NCI-H128 (cell line): ENCODE results near the gene MBTD1.
"Not testable (repeated sequence)": the region's sequence is repeated elsewhere in the genome, so short reads cannot be mapped to it uniquely, and the experiment has no call there.

Source experiments
- DNase-seq: peaks from one replicate; lab custom pipeline; 2025; ENCODE audit not compliant: unreplicated experiment; lab: John Stamatoyannopoulos, UW

The MBTD1 gene

DNA sequence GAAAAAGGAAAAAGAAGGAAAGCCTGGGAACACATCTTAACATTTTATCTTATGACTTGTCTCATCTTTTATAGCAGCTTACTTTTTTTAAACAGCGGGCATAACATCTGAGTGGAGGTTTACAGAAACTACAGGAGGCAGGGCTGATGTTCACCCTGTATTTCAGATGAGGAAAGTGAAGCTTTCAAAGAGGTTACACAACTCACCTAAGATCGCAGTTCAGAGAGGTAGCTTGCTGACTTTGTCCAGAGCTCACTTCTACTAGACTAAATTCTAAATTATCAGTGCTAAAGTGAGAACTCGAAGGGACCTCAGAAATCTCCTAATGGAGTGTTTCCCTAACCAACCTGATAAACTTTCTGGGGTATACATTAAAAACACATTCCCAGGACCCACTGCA is 3.7 kb downstream of the MBTD1 start:
- DNase-seq = no peak

- no peak for DNase-seq
Measured at GRCh38 chr17:51255673-51256072, 4.2 kb downstream of the MBTD1 start.

- DNase-seq = no peak
Measured at GRCh38 chr17:51251010-51251409, 8.8 kb downstream of the MBTD1 start.

GRCh38 chr17:51250314-51250840 is 9.5 kb downstream of the MBTD1 start:
- no peak for DNase-seq

DNA sequence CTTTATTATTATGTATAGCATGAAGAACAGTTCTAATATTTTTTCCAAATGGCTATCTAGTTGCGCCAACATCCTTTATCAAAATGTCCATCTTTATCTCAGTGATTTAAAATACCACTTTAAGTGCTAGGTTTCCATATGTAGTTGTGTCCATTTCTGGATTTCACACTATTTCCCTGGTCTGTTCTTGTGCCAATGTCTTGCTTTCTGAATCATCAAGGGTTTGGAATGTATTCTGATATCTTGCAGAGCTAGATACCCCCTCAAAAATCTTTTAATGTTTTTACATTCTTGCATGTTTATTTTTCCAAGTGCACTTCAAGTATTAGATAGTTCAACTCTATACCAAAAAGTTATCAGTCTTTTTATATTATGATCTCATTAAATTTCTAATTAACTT is 14.3 kb downstream of the MBTD1 start:
- no peak for DNase-seq

DNA sequence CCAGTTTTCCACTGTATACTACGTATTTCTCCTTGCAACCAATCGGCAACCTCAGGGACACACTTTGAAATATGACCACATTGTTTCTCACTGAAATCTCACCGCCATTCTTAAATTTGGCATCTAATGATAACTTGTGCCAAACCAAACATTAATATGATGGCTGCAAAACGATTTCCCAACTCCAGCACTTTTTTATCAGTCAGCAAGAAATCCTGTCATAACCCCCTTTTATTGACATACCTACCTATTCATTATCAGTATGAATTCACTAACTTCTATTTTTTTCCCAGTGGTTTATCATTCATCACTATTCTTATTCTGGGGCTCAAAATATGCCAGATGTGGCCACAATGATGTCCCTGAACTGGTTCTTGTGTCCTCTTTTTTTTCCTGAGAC is 15.8 kb downstream of the MBTD1 start:
- DNase-seq = no peak

DNA sequence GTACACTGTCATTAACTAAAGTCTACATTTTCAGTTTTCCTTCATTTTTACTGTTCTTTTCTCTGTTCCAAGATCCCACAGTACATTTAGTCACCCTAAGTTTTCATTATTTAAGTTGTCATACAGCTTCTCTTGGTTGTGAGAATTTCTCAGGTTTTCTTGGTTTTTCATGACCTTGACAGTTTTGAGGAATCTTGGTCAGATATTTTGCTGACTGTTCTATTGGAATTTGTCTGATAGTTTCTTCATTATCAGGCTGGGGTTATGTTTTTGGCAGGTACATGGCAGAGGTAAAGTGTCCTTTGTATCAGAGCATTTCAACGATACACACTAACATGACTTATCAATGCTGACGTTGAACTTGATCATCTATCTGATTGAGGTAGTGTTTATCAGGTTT is 19.6 kb downstream of the MBTD1 start:
- no peak for DNase-seq

- DNase-seq = no peak
Measured at GRCh38 chr17:51238255-51238887, 21.5 kb downstream of the MBTD1 start.

GRCh38 chr17:51234162-51234561 is 25.7 kb downstream of the MBTD1 start:
- DNase-seq = no peak

- no peak for DNase-seq
Measured at GRCh38 chr17:51231999-51232398, 27.9 kb downstream of the MBTD1 start.

DNA sequence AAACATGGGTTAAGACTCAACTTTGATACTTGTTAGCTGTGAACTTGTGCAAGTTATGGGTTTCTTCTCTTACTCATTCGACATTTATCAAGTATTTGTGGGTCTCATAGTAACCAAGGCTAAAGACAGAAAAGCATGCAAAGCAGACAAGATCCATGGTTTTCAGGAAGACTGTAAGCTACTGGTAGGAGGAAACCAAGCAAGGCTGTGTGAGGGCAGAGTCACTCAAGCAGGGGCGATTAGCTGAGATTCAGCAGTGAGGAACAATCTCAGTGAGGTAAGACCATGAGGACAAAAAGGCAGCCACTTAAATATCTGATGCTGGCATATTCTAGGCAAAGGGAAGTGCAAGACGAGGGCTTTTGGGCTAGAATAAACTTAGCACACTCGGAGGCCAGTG is 29.5 kb downstream of the MBTD1 start:
- no peak for DNase-seq

DNA sequence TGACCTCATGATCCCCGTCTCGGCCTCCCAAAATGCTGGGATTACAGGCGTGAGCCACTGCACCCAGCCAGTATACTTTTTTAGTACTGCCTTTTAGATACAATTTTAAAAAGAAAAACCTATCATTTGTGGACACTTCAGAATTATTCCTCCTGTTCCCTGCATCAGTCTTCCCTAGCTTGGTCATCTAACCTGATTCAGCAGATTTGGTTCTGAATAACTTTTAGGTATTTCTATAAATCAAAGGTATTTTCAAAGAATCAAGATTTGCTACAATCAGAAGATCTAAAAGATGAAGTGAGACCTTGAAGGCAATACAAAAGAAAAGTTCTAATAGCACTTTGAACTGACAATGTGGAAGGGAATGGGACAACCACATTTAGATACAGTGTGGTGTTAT is 30.0 kb downstream of the MBTD1 start:
- DNase-seq = no peak

DNA sequence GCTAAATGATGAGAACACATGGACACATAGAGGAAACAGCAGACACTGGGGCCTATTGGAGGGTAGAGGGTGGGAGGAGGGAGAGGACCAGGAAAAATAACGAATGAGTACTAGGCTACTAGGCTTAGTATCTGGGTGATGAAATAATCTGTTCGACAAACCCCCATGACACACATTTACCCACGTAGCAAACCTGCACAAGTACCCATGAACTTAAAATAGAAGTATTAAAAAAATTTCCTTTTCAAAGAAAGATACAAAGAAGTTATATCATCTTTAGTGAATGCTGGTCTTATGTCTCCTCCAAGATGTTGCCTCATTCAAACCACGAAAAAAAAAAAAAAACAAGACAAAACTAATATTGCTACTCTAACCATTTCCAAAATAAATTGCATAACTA is 31.7 kb downstream of the MBTD1 start:
- DNase-seq = no peak

DNA sequence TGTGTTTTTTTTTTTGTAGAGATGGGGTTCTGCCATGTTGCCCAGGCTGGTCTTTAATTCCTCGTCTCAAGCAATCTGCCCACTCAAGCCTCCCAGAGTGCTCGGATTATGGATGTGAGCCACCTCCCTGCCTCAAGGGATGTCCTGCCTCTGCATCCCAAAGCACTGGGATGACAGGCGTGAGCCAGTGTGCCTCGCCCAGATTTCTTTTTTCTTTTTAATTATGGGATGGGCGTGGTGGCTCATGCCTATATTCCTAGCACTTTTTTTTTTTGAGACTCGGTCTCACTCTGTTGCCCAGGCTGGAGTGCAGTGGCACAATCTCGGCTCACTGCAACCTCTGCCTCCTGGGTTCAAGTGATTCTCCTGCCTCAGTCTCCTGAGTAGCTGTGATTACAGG is 34.3 kb downstream of the MBTD1 start:
- DNase-seq = not testable (repeated sequence)

GRCh38 chr17:51224402-51225262 is 35.2 kb downstream of the MBTD1 start:
- DNase-seq = no peak

- DNase-seq = no peak
Measured at GRCh38 chr17:51221322-51221721, 38.5 kb downstream of the MBTD1 start.

DNA sequence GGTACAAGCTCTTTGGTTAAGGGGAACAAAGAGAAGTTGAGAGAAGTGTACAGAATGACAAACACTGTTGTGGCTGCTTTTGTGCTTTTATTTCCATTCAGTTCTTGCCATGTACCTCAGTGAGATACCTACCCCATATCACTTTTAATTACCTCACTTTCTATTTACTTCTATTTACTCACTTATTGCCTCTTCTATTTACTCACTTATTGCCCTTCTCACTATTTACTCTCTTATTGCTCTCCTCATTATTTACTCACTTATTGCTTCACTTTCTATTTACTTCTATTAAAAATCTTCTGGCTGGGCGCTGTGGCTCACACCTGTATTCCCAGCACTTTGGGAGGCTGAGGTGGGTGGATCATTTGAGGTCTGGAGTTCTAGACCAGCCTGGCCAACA is 41.9 kb downstream of the MBTD1 start:
- DNase-seq = no peak

- DNase-seq = no peak
Measured at GRCh38 chr17:51214920-51215319, 44.9 kb downstream of the MBTD1 start.

GRCh38 chr17:51203838-51204237 is 56.0 kb downstream of the MBTD1 start:
- no peak for DNase-seq

DNA sequence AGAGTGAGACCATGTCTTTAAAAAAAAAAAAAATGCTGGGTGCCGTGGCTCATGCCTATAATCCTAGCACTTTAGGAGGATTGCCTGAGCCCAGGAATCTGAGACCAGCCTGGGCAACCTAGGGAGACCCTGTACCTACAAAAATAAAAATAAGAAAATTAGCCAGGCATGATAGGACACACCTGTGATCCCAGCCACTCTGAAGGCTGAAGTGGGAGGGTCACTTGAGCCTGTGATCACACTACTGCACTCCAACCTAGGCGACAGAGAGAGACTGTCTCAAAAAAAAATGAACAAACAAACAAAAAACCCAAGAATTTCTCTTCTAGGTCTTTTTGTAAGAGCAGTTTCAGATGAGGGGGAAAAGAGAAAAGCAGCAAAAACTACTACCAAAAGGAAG is 59.0 kb downstream of the MBTD1 start:
- DNase-seq = no peak

DNA sequence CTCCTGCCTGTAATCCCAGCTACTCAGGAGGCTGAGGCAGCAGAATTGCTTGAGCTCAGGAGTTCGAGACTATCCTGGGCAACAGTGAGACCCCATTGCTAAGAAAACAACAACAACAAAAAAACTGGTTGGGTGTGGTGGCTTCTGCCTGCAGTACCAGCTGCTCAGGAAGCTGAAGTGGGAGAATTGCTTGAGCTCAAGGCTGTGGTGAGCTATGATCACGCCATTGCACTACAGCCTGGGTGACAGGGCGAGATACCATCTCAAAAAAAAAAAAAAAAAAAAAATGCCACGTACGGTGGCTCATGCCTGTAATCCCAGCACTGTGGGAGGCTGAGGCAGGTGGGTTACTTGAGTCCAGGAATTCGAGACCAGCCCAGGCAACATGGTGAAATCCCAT is 59.6 kb downstream of the MBTD1 start:
- no peak for DNase-seq

GRCh38 chr17:51197754-51198153 is 62.1 kb downstream of the MBTD1 start:
- DNase-seq = no peak
